ENCODE measurements around the gene SLC39A11. TPM values are rescaled to one million over a fixed set of nuclear protein-coding genes. Genes with fewer than 3 reads are reported as not detected.
A peak's percentile ranks its signal among the peaks of the same experiment; 100 is the strongest.

SLC39A11 gene
- total RNA-seq, 2 donors from 2014 or later = 27.8 to 39.6 TPM

GRCh38 chr17:72715906-72716572 lies 376.4 kb downstream of the SLC39A11 start:
- Histone ChIP-seq H3K27me3 (no peaks in the 10 kb centered on the region), H3K4me1 (no peaks in the 10 kb centered on the region), H3K4me3 (no peak overlapping the region), H3K9me3 (no peaks in the 10 kb centered on the region), H3K36me3 (replicated peaks in 1 of 2; ENCODE audit: insufficient read depth in 1 of 2, low read depth in 2 of 2) (no peaks in the 10 kb centered on the region), H3K27ac (peak overlapping the region; percentile 26 to 77 (median 74))
- intact Hi-C loops (cut with DNase I) = no loop called here
- peak in 1 of 3 donors; percentile 32 for TF ChIP-seq POLR2A (IDR thresholded peaks at IDR 0.05)
- TF ChIP-seq, protein P1, sequence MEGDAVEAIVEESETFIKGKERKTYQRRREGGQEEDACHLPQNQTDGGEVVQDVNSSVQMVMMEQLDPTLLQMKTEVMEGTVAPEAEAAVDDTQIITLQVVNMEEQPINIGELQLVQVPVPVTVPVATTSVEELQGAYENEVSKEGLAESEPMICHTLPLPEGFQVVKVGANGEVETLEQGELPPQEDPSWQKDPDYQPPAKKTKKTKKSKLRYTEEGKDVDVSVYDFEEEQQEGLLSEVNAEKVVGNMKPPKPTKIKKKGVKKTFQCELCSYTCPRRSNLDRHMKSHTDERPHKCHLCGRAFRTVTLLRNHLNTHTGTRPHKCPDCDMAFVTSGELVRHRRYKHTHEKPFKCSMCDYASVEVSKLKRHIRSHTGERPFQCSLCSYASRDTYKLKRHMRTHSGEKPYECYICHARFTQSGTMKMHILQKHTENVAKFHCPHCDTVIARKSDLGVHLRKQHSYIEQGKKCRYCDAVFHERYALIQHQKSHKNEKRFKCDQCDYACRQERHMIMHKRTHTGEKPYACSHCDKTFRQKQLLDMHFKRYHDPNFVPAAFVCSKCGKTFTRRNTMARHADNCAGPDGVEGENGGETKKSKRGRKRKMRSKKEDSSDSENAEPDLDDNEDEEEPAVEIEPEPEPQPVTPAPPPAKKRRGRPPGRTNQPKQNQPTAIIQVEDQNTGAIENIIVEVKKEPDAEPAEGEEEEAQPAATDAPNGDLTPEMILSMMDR (IDR thresholded peaks at IDR 0.05) = no peak
- ATAC-seq (peak; percentile 89), DNase-seq (peak; percentile 14 to 55 (median 40))
- 65 to 85% methylated on average over 23 of the region's 23 CpGs for WGBS, 2 donors

GRCh38 chr17:72714357-72714966 lies 378.0 kb downstream of the SLC39A11 start:
- Histone ChIP-seq H3K27me3 (no peaks in the 10 kb centered on the region), H3K36me3 (replicated peaks in 1 of 2; ENCODE audit: insufficient read depth in 1 of 2, low read depth in 2 of 2) (no peaks in the 10 kb centered on the region), H3K27ac (peak overlapping the region in 3 of 4 donors; percentile 8 to 46 (median 26)), H3K4me3 (no peak overlapping the region), H3K9me3 (no peaks in the 10 kb centered on the region), H3K4me1 (no peaks in the 10 kb centered on the region)
- no peak for ATAC-seq
- 76 to 80% methylated on average over 8 to 9 of the region's 9 CpGs for WGBS, 2 donors
- no peak for DNase-seq
- no peak for TF ChIP-seq POLR2A (IDR thresholded peaks at IDR 0.05)
- TF ChIP-seq, protein P1 (IDR thresholded peaks at IDR 0.05) = no peak
- intact Hi-C loops (cut with DNase I) = no loop called here

- intact Hi-C loops (cut with DNase I) = no loop called here
- no peak for ATAC-seq
These were observed 378.8 kb downstream of the SLC39A11 start for GRCh38 chr17:72713701-72714100.

GRCh38 chr17:72711521-72712310 lies 380.8 kb downstream of the SLC39A11 start:
- no peak for TF ChIP-seq POLR2A (IDR thresholded peaks at IDR 0.05)
- TF ChIP-seq, protein P1 (IDR thresholded peaks at IDR 0.05) = no peak
- intact Hi-C loops (cut with DNase I) = no loop called here
- ATAC-seq = no peak
- Histone ChIP-seq H3K36me3 (replicated peaks in 1 of 2; ENCODE audit: insufficient read depth in 1 of 2, low read depth in 2 of 2) (no peaks in the 10 kb centered on the region), H3K4me3 (no peak overlapping the region), H3K4me1 (no peaks in the 10 kb centered on the region), H3K27me3 (no peaks in the 10 kb centered on the region), H3K9me3 (no peaks in the 10 kb centered on the region), H3K27ac (no peak overlapping the region)
- 95 to 100% methylated on average over 3 of the region's 3 CpGs for WGBS, 2 donors
- DNase-seq = no peak

More at GRCh38 chr17:72713701-72714100, 378.8 kb downstream of the SLC39A11 start:
- 96 to 98% methylated on average over 6 to 7 of the region's 7 CpGs for WGBS, 2 donors
- no peaks in the 10 kb centered on the region for H3K4me1 ChIP-seq
- H3K9me3 ChIP-seq = no peaks in the 10 kb centered on the region
- no peak overlapping the region for H3K4me3 ChIP-seq
- no peaks in the 10 kb centered on the region for H3K36me3 ChIP-seq (replicated peaks in 1 of 2; ENCODE audit: insufficient read depth in 1 of 2, low read depth in 2 of 2)
- TF ChIP-seq, protein P1 (IDR thresholded peaks at IDR 0.05) = no peak
- H3K27ac ChIP-seq = no peak overlapping the region
- no peak for DNase-seq
- no peaks in the 10 kb centered on the region for H3K27me3 ChIP-seq

All from body of pancreas (tissue), 4 donors.